ENCODE results near the gene PPFIBP2. TPM values are rescaled to one million over a fixed set of nuclear protein-coding genes. Genes with fewer than 3 reads are reported as not detected.

Gene PPFIBP2
- total RNA-seq, 3 donors from 2014 or later: 32.3 to 56.1 (median 43.3) TPM

GRCh38 chr11:7486098-7486780 is 27.6 kb upstream of the PPFIBP2 start:
- H3K4me1 ChIP-seq: no peaks in the 10 kb centered on the region
- no peak for DNase-seq (ENCODE audit: low spot score in 2 of 2)
- H3K4me3 ChIP-seq: peak overlapping the region; percentile 44 to 62 (median 49)
- no peaks in the 10 kb centered on the region for H3K9me3 ChIP-seq
- TF ChIP-seq CTCF (IDR thresholded peaks at IDR 0.05) (no peak), POLR2AphosphoS5 (IDR thresholded peaks at IDR 0.05) (no peak), POLR2A (IDR thresholded peaks at IDR 0.05) (no peak)
- H3K36me3 ChIP-seq: no peaks in the 10 kb centered on the region
- intact Hi-C loops (cut with DNase I; ENCODE audit: low total_unique reads): no loop called here
- no peaks in the 10 kb centered on the region for H3K27me3 ChIP-seq
- H3K27ac ChIP-seq: peak overlapping the region in 1 of 2 donors; percentile 79

DNA sequence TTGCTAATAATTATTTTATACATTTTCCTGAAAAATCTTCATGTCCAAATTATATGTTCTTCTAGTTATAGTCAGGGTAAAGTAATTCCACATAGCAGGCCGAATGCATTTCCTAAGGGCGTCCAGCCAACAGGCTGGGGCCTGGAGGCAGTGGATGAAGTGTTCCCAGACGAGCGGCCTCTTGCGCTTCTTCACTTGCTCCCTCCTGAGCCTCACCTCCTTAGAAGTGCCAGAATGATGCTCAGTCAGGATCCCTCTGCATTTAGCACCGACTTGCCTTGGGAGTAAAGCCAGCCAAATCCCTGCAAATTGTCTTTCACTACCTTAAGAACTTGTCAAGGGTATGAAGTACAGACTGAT is 27.0 kb upstream of the PPFIBP2 start:
- H3K27me3 ChIP-seq: no peaks in the 10 kb centered on the region
- intact Hi-C loops (cut with DNase I; ENCODE audit: low total_unique reads): no loop called here
- H3K4me3 ChIP-seq: peak overlapping the region; percentile 44 to 62 (median 49)
- H3K4me1 ChIP-seq: no peaks in the 10 kb centered on the region
- no peak overlapping the region for H3K27ac ChIP-seq
- TF ChIP-seq POLR2AphosphoS5 (IDR thresholded peaks at IDR 0.05) (no peak), POLR2A (IDR thresholded peaks at IDR 0.05) (no peak), CTCF (IDR thresholded peaks at IDR 0.05) (no peak)
- no peak for DNase-seq (ENCODE audit: low spot score in 2 of 2)
- H3K9me3 ChIP-seq: no peaks in the 10 kb centered on the region
- no peaks in the 10 kb centered on the region for H3K36me3 ChIP-seq

DNA sequence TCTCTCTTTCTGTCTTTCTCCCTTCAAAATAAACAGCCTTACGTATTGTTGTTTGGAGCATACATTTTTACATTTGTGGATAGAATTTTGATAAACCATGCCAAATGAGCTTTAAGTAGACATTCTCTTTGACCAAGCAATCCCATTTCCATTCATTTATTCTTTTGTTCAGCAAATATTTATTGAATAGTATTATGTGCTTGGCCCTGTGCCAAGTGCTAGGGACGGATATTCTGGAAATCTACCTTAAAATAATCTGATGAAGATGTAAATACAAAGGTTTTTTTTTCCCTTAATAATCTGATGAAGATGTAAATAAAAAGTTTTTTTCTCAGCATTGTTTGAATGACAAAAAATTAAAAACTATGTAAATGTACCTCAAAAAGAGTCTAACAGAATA is 26.4 kb upstream of the PPFIBP2 start:
- intact Hi-C loops (cut with DNase I; ENCODE audit: low total_unique reads): no loop called here
- Histone ChIP-seq H3K4me1 (no peaks in the 10 kb centered on the region), H3K27ac (no peak overlapping the region), H3K27me3 (no peaks in the 10 kb centered on the region), H3K36me3 (no peaks in the 10 kb centered on the region), H3K9me3 (no peaks in the 10 kb centered on the region), H3K4me3 (peak overlapping the region in 2 of 3 donors; percentile 49 to 62)
- DNase-seq (ENCODE audit: low spot score in 2 of 2): no peak
- TF ChIP-seq POLR2AphosphoS5 (IDR thresholded peaks at IDR 0.05) (no peak), POLR2A (IDR thresholded peaks at IDR 0.05) (no peak), CTCF (IDR thresholded peaks at IDR 0.05) (no peak)

- no peaks in the 10 kb centered on the region for H3K9me3 ChIP-seq
- H3K27me3 ChIP-seq: no peaks in the 10 kb centered on the region
- TF ChIP-seq CTCF (IDR thresholded peaks at IDR 0.05) (no peak), POLR2AphosphoS5 (IDR thresholded peaks at IDR 0.05) (no peak), POLR2A (IDR thresholded peaks at IDR 0.05) (no peak)
- H3K4me3 ChIP-seq: no peak overlapping the region
- H3K27ac ChIP-seq: no peak overlapping the region
- H3K36me3 ChIP-seq: no peaks in the 10 kb centered on the region
- DNase-seq (ENCODE audit: low spot score in 2 of 2): no peak
- H3K4me1 ChIP-seq: no peaks in the 10 kb centered on the region
- intact Hi-C loops (cut with DNase I; ENCODE audit: low total_unique reads): no loop called here
Measured at GRCh38 chr11:7488681-7489080, 25.1 kb upstream of the PPFIBP2 start.

GRCh38 chr11:7489376-7489775 is 24.4 kb upstream of the PPFIBP2 start:
- H3K4me1 ChIP-seq: no peaks in the 10 kb centered on the region
- DNase-seq (ENCODE audit: low spot score in 2 of 2): no peak
- intact Hi-C loops (cut with DNase I; ENCODE audit: low total_unique reads): no loop called here
- H3K27ac ChIP-seq: no peak overlapping the region
- no peak for TF ChIP-seq CTCF (IDR thresholded peaks at IDR 0.05)
- TF ChIP-seq POLR2AphosphoS5 (IDR thresholded peaks at IDR 0.05): no peak
- no peak for TF ChIP-seq POLR2A (IDR thresholded peaks at IDR 0.05)
- H3K9me3 ChIP-seq: no peaks in the 10 kb centered on the region
- H3K27me3 ChIP-seq: no peaks in the 10 kb centered on the region
- H3K36me3 ChIP-seq: no peaks in the 10 kb centered on the region
- no peak overlapping the region for H3K4me3 ChIP-seq

All from breast epithelium (tissue), 4 donors.